GM12892 (cell line): ENCODE results near the gene CDH23.

ENCODE experiments used
- DNase-seq: peaks from one replicate; pipeline ENCODE4 v3.0.0; 2011; ENCODE audit not compliant: insufficient read length
- FAIRE-seq: peaks from 2 replicates; lab custom pipeline; 2011; peaks lifted over from hg19 to GRCh38; lab: Jason Lieb, UNC
- POLR2A ChIP-seq: IDR thresholded peaks from 2 replicates; pipeline ENCODE4 v1.6.1; 2011; ENCODE audit warnings: low read depth, low read length, control low read depth
- POLR2AphosphoS5 ChIP-seq: IDR thresholded peaks from 2 replicates; pipeline ENCODE4 v1.6.1; 2011; ENCODE audit warnings: low read depth, low read length, control low read depth
- TAF1 ChIP-seq: IDR thresholded peaks from 2 replicates; pipeline ENCODE4 v1.6.1; 2011; ENCODE audit warnings: low read depth, mild to moderate bottlenecking, control low read depth, low read length, borderline replicate concordance

CDH23 gene

GRCh38 chr10:71531485-71532446 is 135.0 kb downstream of the CDH23 start:
- DNase-seq (peak; percentile 36), FAIRE-seq (no peak)

GRCh38 chr10:71532878-71533277 is 136.2 kb downstream of the CDH23 start:
- DNase-seq: no peak
- FAIRE-seq: no peak
- TF ChIP-seq TAF1: no peak
- no peak for TF ChIP-seq POLR2AphosphoS5
- TF ChIP-seq POLR2A: no peak

More at GRCh38 chr10:71531485-71532446, 135.0 kb downstream of the CDH23 start:
- no peak for TF ChIP-seq POLR2A
- TF ChIP-seq TAF1: no peak
- TF ChIP-seq POLR2AphosphoS5: no peak

GRCh38 chr10:71533936-71534335 is 137.2 kb downstream of the CDH23 start:
- TF ChIP-seq TAF1 (no peak), POLR2AphosphoS5 (no peak), POLR2A (no peak)
- FAIRE-seq (no peak), DNase-seq (no peak)

- TF ChIP-seq TAF1 (no peak), POLR2A (no peak), POLR2AphosphoS5 (no peak)
- FAIRE-seq: no peak
- DNase-seq: no peak
These were observed 138.0 kb downstream of the CDH23 start for GRCh38 chr10:71534568-71535194.

GRCh38 chr10:71536332-71536731 is 139.6 kb downstream of the CDH23 start:
- no peak for FAIRE-seq
- DNase-seq: no peak
- TF ChIP-seq TAF1: no peak
- TF ChIP-seq POLR2A: no peak
- no peak for TF ChIP-seq POLR2AphosphoS5

- no peak for TF ChIP-seq TAF1
- no peak for TF ChIP-seq POLR2AphosphoS5
- no peak for TF ChIP-seq POLR2A
- DNase-seq: no peak
- no peak for FAIRE-seq
These were observed 140.4 kb downstream of the CDH23 start for GRCh38 chr10:71537125-71537524.

- DNase-seq (no peak), FAIRE-seq (no peak)
- TF ChIP-seq POLR2AphosphoS5 (no peak), TAF1 (no peak), POLR2A (no peak)
These were observed 141.0 kb downstream of the CDH23 start for GRCh38 chr10:71537681-71538080.

GRCh38 chr10:71538608-71539260 is 142.0 kb downstream of the CDH23 start:
- DNase-seq: no peak
- TF ChIP-seq POLR2AphosphoS5: no peak
- TF ChIP-seq TAF1: no peak
- no peak for TF ChIP-seq POLR2A
- no peak for FAIRE-seq

- DNase-seq (no peak), FAIRE-seq (no peak)
- TF ChIP-seq POLR2AphosphoS5 (no peak), TAF1 (no peak)
These were observed 142.9 kb downstream of the CDH23 start for GRCh38 chr10:71539442-71540118.

GRCh38 chr10:71542478-71542877 is 145.8 kb downstream of the CDH23 start:
- FAIRE-seq: no peak

GRCh38 chr10:71543608-71544170 is 147.0 kb downstream of the CDH23 start:
- TF ChIP-seq POLR2AphosphoS5 (no peak), POLR2A (no peak), TAF1 (no peak)
- no peak for FAIRE-seq
- DNase-seq: no peak

More at GRCh38 chr10:71542478-71542877, 145.8 kb downstream of the CDH23 start:
- TF ChIP-seq TAF1 (no peak), POLR2A (no peak), POLR2AphosphoS5 (no peak)
- DNase-seq: no peak
